SJCRH30 (cell line): ENCODE results near the gene CCDC7. TPM values are rescaled to one million over a fixed set of nuclear protein-coding genes. Genes with fewer than 3 reads are reported as not detected.
"Not testable (repeated sequence)": the region's sequence is repeated elsewhere in the genome, so short reads cannot be mapped to it uniquely, and the experiment has no call there.

Experiments used
- DNase-seq, 2 experiments: peaks; one replicate each; pipeline ENCODE4 v3.0.0-alpha.2; 2015 to 2020
- H3K27ac ChIP-seq: fragments of 250-450 bp; sonication (Bioruptor Pico); 2 replicates; pipeline ENCODE4 v1.5.1; 2020; ENCODE audit warnings: mild to moderate bottlenecking, moderate library complexity
- H3K27me3 ChIP-seq: fragments of 250-450 bp; sonication (Bioruptor Pico); 2 replicates; pipeline ENCODE4 v1.5.1; 2020; ENCODE audit warnings: mild to moderate bottlenecking, moderate library complexity
- H3K36me3 ChIP-seq: fragments of 250-450 bp; sonication (Bioruptor Pico); 2 replicates; pipeline ENCODE4 v1.5.1; 2020; ENCODE audit warnings: mild to moderate bottlenecking, moderate library complexity
- H3K4me1 ChIP-seq: fragments of 250-450 bp; sonication (Bioruptor Pico); 2 replicates; pipeline ENCODE4 v1.5.1; 2020; ENCODE audit warnings: mild to moderate bottlenecking, moderate library complexity
- H3K4me3 ChIP-seq: fragments of 250-450 bp; sonication (Bioruptor Pico); 2 replicates; pipeline ENCODE4 v1.5.1; 2020; ENCODE audit warnings: mild to moderate bottlenecking, moderate library complexity
- H3K9me3 ChIP-seq: fragments of 250-450 bp; sonication (Bioruptor Pico); replicated peaks from 2 replicates; pipeline ENCODE4 v1.5.1; 2020; ENCODE audit warnings: mild to moderate bottlenecking, moderate library complexity
- total RNA-seq: library from RNA; depleted of rRNA; stranded (reverse); fragments of >200 nt; shearing (Covaris generic); gene quantifications from 2 replicates; pipeline ENCODE4 v1.2.3, GENCODE V29; 2014

Gene CCDC7
- total RNA-seq, 1 experiment from 2014 or later: 12.0 TPM

DNA sequence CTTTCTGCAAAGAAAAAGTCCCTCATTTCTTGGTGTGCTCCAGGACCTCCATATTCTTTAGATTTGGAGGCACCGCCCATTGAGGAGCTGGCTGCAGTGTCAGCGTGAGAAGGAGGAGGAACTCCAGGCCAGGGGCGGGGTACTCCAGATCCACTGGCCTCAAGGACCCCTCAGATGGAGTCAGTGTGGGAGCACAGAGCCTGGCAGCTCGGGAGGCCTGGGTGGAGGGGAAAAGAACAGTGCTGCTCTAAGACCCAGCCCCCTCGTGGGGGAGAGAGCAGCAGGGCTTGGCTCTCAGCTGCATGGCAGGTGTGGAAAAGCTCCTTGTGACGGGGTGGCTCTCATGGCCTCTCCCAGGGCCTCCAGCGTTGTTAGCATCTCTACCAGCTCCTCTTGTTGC lies 441.5 kb downstream of the CCDC7 start:
- Histone ChIP-seq H3K27ac (no peak overlapping the region), H3K4me3 (no peak overlapping the region), H3K9me3 (no peaks in the 10 kb centered on the region), H3K36me3 (no peaks in the 10 kb centered on the region), H3K4me1 (no peaks in the 10 kb centered on the region), H3K27me3 (no peaks in the 10 kb centered on the region)
- no peak for DNase-seq

DNA sequence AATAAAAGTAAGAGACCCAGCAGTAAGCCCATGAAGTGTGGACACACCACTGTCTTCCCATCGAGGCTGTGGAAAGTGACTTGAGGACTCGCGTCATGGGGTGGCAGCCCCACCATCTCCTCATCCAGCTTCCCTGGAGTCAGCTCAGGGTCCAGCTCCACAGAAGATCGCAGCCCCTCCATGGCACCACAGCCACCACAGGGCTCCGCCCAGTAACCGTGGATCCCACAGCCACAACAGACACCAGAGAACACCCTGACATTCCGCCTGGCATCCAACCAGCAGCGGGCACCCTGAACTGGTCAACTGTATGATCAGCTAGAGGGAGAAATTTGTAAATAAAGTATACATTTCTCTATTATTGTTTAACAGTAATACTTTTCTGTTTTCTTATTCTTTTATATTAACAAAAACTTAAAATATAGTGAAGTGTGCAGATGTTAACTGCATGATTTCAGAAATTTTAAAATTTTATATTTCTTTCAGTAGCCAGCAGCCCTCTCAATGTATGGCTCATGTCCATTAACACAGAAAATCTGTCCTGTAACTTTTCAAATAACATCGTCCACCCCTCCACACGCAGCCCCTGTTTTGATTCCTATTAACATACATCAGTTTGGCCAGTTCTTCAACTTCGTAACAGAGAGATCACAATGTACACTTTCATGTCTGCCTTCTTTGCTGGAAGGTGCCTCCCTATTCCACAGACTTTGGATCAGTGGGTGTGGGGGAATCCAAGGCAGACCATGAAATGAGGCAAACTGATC lies 442.4 kb downstream of the CCDC7 start:
- H3K4me3 ChIP-seq: no peak overlapping the region
- no peak for DNase-seq
- no peak overlapping the region for H3K27ac ChIP-seq
- no peaks in the 10 kb centered on the region for H3K27me3 ChIP-seq
- H3K36me3 ChIP-seq: no peaks in the 10 kb centered on the region
- no peaks in the 10 kb centered on the region for H3K9me3 ChIP-seq
- no peaks in the 10 kb centered on the region for H3K4me1 ChIP-seq

DNA sequence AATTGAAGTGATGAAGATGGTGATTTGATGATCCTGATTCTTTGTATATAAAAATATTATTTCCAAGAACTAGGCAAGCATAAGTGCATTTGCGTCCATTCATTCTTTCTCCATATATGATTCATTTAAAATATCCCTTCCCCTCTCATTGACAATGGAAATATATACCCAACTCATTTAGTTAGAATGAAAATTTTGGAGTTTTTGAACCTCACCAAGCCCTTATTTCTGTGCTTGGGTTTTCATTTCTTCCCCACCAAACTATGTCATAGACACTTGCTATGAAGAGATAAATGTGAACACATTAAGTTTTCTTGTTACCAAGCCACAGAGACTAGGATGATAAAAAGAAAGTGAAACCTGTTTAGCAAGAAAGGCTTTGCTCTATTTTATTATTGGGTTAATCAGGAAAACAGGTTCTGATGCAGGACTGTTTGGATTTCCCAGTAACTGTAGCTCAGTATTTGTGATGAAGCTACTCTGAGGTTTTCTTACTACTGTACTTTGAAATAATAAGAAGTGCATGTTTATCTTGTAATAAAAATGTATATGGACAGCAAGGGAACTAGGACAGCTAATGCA lies 443.8 kb downstream of the CCDC7 start:
- Histone ChIP-seq H3K27me3 (no peaks in the 10 kb centered on the region), H3K9me3 (no peaks in the 10 kb centered on the region), H3K4me3 (no peak overlapping the region), H3K27ac (no peak overlapping the region), H3K36me3 (no peaks in the 10 kb centered on the region), H3K4me1 (no peaks in the 10 kb centered on the region)
- DNase-seq: no peak

DNA sequence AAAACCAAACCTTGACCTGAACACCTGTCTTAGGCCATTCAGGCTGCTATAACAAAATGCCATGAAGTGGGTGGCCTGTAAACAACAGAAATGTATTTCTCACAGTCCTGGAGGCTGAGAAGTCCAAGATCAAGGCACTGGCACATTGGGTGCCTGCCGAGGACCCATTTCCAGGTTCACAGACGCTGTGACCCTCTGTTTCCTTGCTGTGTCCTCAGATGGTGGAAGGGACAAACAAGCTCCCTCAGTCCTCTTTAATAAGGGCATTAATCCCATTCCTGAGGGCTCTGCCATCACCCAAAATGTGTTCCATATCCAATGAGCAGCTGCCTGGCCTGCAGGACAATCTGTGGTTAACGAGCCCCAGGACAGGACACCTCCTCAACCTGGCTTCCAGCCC lies 444.5 kb downstream of the CCDC7 start:
- no peaks in the 10 kb centered on the region for H3K9me3 ChIP-seq
- no peaks in the 10 kb centered on the region for H3K4me1 ChIP-seq
- H3K36me3 ChIP-seq: peaks cover 1% of the 10 kb centered on the region; the same call in 1 of the 2 replicates
- no peak overlapping the region for H3K4me3 ChIP-seq
- no peak for DNase-seq
- no peaks in the 10 kb centered on the region for H3K27me3 ChIP-seq
- H3K27ac ChIP-seq: no peak overlapping the region

DNA sequence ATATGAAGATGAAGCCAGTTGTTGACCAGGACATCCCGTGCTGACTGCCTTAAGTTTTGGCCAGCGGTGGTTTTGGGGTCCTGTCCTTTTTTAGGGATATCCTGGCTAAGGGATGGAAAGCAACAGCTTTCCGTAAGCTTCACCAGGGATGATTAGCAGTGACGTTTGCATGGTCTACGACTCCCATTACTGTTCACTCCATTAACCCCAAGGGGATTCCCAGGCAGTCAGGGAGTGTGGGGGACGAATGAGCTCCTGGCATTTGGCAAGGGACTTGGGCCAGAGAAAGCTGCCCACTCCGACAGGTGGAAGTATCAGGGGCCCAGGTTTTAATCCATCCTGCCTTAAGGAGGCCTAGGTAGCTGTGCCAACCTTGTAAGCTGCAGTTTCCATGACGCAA lies 445.3 kb downstream of the CCDC7 start:
- H3K9me3 ChIP-seq: no peaks in the 10 kb centered on the region
- H3K27ac ChIP-seq: no peak overlapping the region
- no peak for DNase-seq
- H3K36me3 ChIP-seq: peaks cover 9% of the 10 kb centered on the region
- no peak overlapping the region for H3K4me3 ChIP-seq
- H3K27me3 ChIP-seq: no peaks in the 10 kb centered on the region
- H3K4me1 ChIP-seq: no peaks in the 10 kb centered on the region

DNA sequence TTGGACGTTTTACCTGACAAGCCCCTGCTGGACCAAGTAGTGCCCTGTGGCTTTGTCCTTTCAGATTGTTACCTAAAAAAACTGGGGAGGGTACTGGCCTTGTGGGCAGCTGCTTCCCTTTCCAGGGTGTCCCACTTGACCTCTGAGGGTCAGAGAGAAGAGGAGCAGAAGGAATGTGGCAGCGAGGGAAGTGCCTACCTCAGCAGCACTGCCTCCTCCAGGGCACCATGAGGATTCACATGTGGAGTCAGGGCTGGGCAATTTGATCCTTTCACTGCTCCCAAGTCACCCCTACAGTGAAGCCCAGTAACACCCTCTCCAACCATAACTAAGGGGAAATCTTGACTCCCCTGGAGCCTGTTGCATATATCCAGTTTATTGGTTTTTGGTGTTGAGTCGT lies 447.5 kb downstream of the CCDC7 start:
- H3K4me3 ChIP-seq: no peak overlapping the region
- peak; percentile 3 to 20 for DNase-seq
- H3K27me3 ChIP-seq: no peaks in the 10 kb centered on the region
- 0 out of 2 replicates have a peak, but pooled peaks cover 3% of the 10 kb centered on the region for H3K9me3 ChIP-seq
- H3K27ac ChIP-seq: no peak overlapping the region
- H3K4me1 ChIP-seq: no peaks in the 10 kb centered on the region
- peaks cover 30% of the 10 kb centered on the region for H3K36me3 ChIP-seq

DNA sequence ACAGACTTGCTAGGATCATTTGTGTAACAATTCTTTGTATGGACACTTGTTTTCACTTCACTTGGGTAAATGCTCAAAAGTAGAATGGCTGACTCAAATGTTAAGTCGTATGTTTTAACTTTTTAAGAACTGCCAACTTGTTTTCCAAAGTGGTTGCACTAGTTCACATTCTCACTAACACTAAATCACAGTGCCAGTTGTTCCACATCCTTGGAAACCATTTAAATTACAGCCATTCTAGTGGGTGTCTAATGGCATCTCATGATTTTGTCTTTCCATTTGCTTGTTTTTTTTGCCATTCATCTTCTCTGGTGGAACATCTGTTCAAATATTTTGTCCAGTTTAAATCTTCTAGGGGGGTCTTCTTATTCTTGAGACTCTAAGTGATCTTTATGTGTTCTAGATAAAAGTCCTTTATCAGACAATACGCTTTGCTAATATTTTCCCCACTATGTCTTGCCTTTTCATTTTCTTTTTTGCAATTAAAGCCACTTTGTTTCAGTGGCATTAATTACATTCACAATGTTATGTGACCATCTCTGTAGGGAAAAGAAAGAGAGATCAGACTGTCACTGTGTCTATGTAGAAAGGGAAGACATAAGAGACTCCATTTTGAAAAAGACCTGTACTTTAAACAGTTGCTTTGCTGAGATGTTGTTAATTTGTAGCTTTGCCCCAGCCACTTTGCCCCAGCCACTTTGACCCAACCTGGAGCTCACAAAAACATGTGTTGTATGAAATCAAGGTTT lies 448.1 kb downstream of the CCDC7 start:
- Histone ChIP-seq H3K9me3 (0 out of 2 replicates have a peak, but pooled peaks cover 3% of the 10 kb centered on the region), H3K27ac (no peak overlapping the region), H3K36me3 (peaks cover 35% of the 10 kb centered on the region), H3K4me1 (no peaks in the 10 kb centered on the region), H3K4me3 (no peak overlapping the region), H3K27me3 (no peaks in the 10 kb centered on the region)
- no peak for DNase-seq

DNA sequence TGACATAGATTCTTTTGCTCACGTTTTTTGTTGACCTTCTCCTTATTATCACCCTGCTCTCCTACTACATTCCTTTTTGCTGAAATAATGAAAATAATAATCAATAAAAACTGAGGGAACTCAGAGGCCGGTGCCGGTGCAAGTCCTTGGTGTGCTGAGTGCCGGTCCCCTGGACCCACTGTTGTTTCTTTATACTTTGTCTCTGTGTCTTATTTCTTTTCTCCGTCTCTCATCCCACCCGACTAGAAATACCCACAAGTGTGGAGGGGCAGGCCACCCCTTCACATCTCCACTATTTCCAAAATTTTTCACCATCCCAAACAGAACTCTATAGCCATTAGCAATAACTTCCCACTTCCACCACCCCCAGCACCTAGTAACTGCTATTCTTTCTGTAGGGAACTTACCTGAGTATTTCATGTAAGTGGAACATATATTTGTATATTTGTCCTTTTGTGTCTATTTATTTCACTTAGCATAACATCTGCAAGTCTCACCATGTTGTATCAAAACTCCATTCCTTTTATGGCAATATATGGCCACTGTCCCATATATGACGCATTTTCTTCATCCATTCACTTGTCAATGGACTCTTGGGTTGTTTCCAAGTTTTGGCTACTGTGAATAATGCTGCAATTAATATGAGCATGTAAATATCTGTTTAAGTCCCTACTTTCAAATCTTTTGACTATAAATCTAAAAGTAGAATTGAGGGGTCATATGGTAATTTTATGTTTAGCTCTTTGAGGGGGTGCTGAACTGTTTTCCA lies 449.4 kb downstream of the CCDC7 start:
- peaks cover 43% of the 10 kb centered on the region for H3K36me3 ChIP-seq
- H3K4me3 ChIP-seq: not testable (repeated sequence)

DNA sequence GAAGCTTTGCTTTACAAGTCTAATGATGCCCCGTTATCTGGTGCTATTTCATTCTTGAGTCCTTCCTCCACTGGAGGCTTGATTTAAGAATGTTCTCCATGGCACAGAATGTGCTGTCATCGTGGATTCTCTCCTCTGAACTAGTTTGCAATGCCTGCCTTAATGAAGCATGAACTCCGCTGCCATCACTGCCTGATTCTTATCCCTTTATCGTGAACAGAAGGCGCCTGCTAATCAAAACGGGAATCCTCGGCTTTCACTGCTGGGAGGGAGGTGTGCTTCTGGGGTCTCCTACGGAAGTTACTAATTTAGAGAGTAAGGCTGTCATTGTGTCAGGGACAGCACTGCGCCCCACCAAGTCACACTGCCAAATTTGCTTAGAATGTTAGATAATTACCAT lies 455.9 kb downstream of the CCDC7 start:
- peaks cover 72% of the 10 kb centered on the region for H3K36me3 ChIP-seq
- peak in 1 of 2 experiments; percentile 33 for DNase-seq
- H3K4me3 ChIP-seq: no peak overlapping the region
- H3K9me3 ChIP-seq: 0 out of 2 replicates have a peak, but pooled peaks cover 3% of the 10 kb centered on the region
- no peaks in the 10 kb centered on the region for H3K4me1 ChIP-seq
- H3K27me3 ChIP-seq: no peaks in the 10 kb centered on the region
- no peak overlapping the region for H3K27ac ChIP-seq

More for the DNA sequence above, 449.4 kb downstream of the CCDC7 start:
- H3K4me1 ChIP-seq, H3K27ac ChIP-seq, H3K9me3 ChIP-seq, H3K27me3 ChIP-seq, DNase-seq: not testable (repeated sequence)

DNA sequence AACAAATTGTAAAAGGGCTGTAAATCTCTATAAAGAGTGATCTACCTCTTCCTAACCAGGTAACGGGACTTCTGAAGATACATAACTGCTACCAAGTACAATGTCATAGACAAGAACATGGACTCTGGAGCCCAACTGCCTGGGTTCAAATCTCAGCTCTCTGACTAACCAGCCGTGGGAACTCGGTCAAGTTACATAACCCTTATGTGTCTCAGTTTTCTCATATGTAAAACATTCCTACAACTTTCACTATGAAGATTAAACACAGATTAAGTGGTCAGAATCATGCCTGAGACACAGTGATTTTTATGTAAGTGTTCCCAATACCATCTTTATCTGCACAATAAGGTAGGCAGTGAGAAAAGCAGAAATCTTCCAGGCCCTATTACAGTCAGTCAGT lies 459.5 kb downstream of the CCDC7 start:
- DNase-seq: no peak
- H3K4me3 ChIP-seq: no peak overlapping the region
- H3K4me1 ChIP-seq: no peaks in the 10 kb centered on the region
- H3K36me3 ChIP-seq: peaks cover 78% of the 10 kb centered on the region
- H3K27me3 ChIP-seq: no peaks in the 10 kb centered on the region
- no peaks in the 10 kb centered on the region for H3K9me3 ChIP-seq
- H3K27ac ChIP-seq: no peak overlapping the region

DNA sequence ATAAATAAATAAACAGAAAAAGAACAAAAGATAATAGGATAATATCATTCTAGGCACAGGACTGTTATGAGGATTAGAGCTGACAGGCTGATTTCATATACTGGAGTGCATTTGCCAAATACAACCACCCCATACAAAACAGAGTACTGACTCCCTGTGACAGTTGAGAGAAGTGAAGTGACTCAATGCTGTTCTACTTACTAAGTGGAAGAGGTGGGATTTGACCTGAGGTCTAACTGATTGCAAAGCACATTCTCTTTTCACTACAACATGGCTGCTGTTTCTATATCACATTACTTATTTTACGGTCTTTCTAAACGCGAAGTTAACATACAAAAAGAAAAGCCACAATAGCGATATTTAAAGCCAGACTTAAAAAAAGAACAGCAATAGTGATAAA lies 460.7 kb downstream of the CCDC7 start:
- Histone ChIP-seq H3K27me3 (no peaks in the 10 kb centered on the region), H3K9me3 (no peaks in the 10 kb centered on the region), H3K4me1 (no peaks in the 10 kb centered on the region), H3K27ac (no peak overlapping the region), H3K36me3 (peaks cover 84% of the 10 kb centered on the region), H3K4me3 (no peak overlapping the region)
- DNase-seq: no peak

DNA sequence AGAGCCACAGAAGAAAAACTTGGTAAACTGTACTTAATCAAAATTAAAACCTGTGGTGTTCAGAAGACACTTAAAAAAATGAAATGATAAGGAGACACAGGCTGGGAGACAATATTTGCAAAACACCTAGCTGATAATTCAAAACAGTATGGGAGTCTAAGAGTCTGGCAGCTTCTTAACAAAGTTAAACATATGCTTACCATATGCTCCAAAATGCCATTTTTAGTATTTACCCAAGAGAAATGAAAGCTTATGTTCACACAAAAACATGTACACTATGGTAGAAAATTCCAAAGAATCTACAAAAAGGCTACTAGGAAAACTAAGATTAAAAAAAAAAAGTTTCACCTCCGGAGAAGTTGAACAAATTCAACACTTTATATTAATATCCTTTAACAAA lies 463.5 kb downstream of the CCDC7 start:
- H3K27me3 ChIP-seq: no peaks in the 10 kb centered on the region
- H3K4me1 ChIP-seq: no peaks in the 10 kb centered on the region
- H3K9me3 ChIP-seq: no peaks in the 10 kb centered on the region
- H3K4me3 ChIP-seq: no peak overlapping the region
- H3K27ac ChIP-seq: no peak overlapping the region
- peaks cover 76% of the 10 kb centered on the region for H3K36me3 ChIP-seq
- DNase-seq: no peak

DNA sequence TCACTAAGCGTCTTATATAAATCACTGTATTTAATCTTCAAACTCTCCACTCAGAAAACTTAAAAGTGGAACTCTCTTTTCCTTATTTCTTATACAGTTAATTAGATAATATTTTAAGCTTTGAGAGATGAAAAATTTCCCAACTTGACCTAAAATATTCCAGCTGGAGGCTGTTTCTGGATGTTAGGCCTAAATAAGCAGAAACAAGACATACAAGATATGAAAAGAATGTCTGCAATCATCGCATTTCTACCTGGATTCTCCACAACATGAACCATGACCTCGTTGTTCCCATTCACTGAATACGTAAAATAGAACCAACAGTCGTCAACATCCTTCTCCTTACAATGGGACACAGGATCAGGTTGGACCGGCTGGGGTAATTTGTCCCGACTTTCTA lies 464.0 kb downstream of the CCDC7 start:
- H3K27me3 ChIP-seq, H3K4me1 ChIP-seq, H3K27ac ChIP-seq, H3K4me3 ChIP-seq, DNase-seq, H3K9me3 ChIP-seq: not testable (repeated sequence)
- peaks cover 76% of the 10 kb centered on the region for H3K36me3 ChIP-seq

DNA sequence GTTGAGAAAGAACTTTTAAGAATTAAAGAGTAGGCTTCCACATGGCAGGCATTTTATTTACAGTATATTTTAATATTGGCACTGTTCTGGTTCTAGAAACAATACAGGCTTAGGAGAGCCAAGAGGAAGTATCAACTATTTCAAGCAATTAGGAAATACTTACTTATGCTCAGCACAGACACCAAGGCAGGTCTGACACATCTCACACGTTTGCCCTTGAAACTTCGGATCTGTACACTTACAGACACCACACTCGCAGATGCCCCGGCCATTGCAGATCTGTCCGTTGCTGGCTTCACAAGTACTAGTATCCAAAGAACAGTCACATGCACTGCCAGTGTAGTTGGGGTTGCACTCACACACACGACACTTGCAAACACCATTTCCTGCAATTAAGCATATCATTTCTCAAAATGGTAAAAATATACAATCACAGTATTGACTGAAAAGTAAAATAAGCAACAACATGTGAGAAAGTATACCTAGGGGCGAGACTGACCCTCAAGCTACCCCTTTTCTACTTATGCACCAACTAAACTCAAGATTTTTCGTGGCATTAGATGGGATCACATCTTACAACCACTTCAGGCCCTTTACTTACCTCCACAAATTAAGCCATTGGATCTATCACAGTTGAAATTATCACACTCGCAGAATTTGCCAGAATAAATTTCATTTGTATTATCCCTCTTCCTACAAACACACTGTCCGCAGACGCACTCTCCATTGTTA lies 465.5 kb downstream of the CCDC7 start:
- H3K9me3 ChIP-seq: no peaks in the 10 kb centered on the region
- H3K27me3 ChIP-seq: no peaks in the 10 kb centered on the region
- no peaks in the 10 kb centered on the region for H3K4me1 ChIP-seq
- no peak overlapping the region for H3K4me3 ChIP-seq
- DNase-seq: no peak
- no peak overlapping the region for H3K27ac ChIP-seq
- H3K36me3 ChIP-seq: peaks cover 72% of the 10 kb centered on the region
